ENCODE measurements around the gene OBP2B.
"Not testable (repeated sequence)": the region's sequence is repeated elsewhere in the genome, so short reads cannot be mapped to it uniquely, and the experiment has no call there.

The OBP2B gene

GRCh38 chr9:133221177-133221809 is 12.2 kb upstream of the OBP2B start:
- DNase-seq (ENCODE audit: low spot score) = no peak

DNA sequence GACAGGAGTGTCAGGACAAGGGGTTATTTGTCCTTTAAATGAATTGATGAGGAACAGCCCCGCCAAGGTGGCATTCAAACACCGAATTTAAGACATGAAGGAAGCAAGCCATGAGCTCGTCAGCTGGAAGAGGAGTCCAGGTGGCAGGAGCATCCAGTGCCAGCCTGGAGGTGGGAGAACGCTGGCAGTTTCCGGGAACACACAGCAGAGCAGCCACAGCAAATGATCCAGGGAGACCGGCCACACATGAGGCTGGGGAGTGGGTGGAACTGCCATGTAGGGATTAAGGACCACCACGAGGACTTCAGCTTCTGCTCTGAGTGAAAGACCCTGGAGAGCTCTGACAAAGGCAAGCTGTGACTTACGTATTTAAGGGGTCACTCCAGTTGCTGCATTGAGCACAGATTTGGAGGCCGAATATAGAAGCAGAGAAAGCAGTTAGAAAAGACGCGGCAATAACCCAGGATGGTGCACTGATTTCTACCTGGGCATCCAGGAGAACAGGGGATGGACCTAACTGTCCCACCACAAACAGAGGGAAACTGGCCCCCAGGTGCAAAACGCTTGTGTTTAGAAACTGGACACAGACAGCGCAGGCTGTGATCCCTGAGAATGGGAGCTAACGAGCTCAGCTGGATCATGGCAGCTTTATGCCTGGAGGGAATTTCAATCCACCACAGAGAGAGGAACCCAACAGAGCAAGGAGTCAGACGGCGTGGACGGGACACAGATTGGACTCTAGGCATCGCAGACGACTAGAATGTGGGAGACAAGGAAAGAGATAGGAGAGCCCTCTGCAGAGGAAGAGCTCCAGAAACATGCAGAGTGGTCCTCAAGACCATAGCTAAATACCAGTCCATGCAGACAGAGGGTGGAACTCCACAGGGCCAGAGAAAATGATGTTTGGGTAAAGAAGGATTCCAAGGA is 9.3 kb upstream of the OBP2B start:
- DNase-seq (ENCODE audit: low spot score) = not testable (repeated sequence)

GRCh38 chr9:133217333-133217988 is 8.4 kb upstream of the OBP2B start:
- DNase-seq (ENCODE audit: low spot score) = not testable (repeated sequence)

GRCh38 chr9:133214276-133214675 is 5.2 kb upstream of the OBP2B start:
- DNase-seq (ENCODE audit: low spot score) = not testable (repeated sequence)

GRCh38 chr9:133210609-133211008 is 1.6 kb upstream of the OBP2B start:
- no peak for DNase-seq (ENCODE audit: low spot score)

GRCh38 chr9:133210202-133210532 is 1.1 kb upstream of the OBP2B start:
- no peak for DNase-seq (ENCODE audit: low spot score)

- DNase-seq (ENCODE audit: low spot score) = not testable (repeated sequence)
Observed at GRCh38 chr9:133209327-133210201, 514 bp upstream of the OBP2B start.

DNA sequence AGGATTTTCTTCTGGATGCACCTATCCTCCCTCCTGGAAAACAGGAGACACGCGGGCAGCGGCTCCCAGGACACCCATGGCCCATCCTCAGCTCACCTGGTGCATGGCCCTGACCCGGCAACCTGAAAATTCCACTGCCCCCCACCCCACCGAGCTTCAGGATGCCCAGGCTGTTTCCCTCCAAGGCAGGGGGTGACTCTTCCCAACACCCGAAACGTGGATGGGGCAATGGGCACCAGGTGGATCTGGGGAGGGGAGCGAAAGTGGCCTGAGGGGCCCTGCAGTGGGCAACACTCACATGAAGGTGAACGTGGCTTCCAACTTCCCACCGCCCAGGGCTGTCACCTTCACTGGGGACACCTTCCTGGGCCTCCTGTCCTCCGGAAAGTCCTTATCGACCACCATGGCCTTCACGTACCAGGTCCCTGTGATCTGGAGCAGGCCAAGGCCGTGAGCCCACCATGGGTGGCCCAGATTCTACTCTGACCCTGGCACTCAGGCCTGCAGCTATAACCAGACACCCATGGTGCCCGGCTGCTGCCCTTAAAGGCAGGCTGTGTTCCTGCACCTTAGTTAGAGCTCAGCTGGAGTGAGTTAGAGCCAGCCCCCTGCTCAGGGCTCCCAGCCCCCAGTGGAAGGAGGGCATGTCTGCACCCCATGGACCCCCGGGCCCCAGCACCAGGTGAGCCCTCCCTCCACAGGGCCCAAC is 725 bp downstream of the OBP2B start:
- not testable (repeated sequence) for DNase-seq (ENCODE audit: low spot score)

GRCh38 chr9:133207540-133208170 is 1.4 kb downstream of the OBP2B start:
- no peak for DNase-seq (ENCODE audit: low spot score)

GRCh38 chr9:133207021-133207531 is 2.0 kb downstream of the OBP2B start:
- DNase-seq (ENCODE audit: low spot score) = no peak

DNA sequence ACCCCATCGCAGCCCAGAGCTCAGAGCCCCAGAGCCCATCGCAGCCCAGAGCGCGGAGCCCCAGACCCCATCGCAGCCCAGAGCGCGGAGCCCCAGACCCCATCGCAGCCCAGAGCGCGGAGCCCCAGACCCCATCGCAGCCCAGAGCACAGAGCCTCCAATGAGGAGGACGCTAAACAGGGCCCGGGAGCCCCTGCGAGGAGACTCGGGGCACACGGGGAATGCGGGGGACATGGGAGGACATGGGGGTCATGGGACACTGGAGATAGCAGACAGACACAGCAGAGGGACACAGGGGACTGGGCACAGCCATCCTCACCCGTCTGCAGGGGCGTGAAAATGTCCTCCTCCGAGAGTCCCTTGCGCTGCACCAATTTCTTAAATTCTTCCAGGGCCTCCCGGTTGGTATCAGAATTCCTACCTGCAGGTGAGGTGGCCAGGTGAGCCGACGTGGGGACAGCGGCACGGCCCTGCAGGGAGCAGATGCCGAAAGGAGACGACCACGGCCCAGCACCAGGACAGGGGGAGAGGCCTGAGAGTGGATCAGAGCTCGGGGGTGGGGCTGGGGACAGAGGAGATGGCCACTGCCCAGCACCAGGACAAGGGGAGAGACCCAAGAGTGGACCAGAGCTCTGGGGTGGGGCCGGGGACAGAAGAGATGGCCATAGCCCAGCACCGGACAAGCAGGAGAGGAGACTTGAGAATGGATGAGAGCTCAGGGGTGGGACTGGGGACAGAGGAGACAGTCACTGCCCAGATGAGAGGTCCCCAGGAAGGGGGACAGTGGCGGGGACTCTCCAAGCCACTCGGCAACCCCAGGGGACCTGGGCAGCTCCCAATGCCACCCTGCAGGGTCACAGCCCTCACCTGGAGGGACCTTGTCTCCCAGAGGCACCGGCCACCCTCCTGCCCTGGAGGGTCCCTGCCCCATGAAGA is 2.8 kb downstream of the OBP2B start:
- no peak for DNase-seq (ENCODE audit: low spot score)

GRCh38 chr9:133205481-133205887 is 3.6 kb downstream of the OBP2B start:
- not testable (repeated sequence) for DNase-seq (ENCODE audit: low spot score)

DNA sequence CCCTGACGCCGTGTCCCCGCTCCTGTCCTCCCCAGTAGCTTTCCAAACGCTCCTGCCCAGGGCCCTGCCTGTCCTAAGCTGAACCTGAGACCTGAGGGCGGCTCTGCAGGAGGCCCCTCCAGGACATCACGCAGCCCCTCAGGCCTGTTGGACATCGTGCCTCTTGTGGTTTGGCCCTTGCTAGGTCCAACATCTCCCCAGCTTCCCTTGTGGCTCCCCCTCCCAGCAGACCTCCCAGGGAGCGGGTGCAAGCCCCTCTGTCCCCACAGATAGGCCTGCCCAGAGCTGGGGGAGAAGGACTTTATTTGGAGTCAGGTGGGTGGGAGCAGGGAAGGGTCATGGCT is 4.1 kb downstream of the OBP2B start:
- DNase-seq (ENCODE audit: low spot score) = no peak

- DNase-seq (ENCODE audit: low spot score) = no peak
Observed at GRCh38 chr9:133204335-133204992, 4.6 kb downstream of the OBP2B start.

DNA sequence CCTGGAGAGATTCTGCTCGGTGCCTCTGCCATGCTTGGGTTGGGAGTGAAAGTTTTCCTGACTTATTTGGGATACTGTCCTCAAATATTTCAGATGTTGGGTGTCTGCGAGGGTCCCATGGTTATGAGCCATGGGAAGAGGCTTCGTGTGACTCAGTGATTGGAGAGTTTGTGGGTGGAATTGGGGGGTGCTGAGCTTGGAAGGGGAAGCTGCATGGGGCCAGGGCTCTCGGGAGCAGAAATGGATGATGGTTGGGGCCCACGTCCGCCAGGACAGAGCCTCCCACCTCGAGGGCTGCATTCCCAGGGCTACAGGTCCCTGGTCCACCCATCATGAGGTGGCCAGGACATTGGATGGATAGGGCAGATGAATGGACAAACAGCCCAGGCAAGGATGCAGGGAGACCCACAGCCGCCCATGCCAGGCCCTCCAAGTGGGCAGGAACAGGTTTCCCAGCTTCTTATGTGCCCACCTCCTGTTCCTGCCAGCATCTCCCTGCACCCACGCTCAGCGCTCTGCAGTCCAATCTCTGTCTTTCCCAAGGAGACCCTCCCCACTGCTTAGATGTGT is 5.5 kb downstream of the OBP2B start:
- no peak for DNase-seq (ENCODE audit: low spot score)

- DNase-seq (ENCODE audit: low spot score) = no peak
Observed at GRCh38 chr9:133202688-133203453, 6.2 kb downstream of the OBP2B start.

GRCh38 chr9:133202145-133202513 is 6.9 kb downstream of the OBP2B start:
- no peak for DNase-seq (ENCODE audit: low spot score)

Measured in D341Med (cell line).